ENCODE results near the gene IQSEC1. TPM values are rescaled to one million over a fixed set of nuclear protein-coding genes. Genes with fewer than 3 reads are reported as not detected.

IQSEC1 gene
- total RNA-seq, 1 experiment from 2014 or later: 13.0 TPM

DNA sequence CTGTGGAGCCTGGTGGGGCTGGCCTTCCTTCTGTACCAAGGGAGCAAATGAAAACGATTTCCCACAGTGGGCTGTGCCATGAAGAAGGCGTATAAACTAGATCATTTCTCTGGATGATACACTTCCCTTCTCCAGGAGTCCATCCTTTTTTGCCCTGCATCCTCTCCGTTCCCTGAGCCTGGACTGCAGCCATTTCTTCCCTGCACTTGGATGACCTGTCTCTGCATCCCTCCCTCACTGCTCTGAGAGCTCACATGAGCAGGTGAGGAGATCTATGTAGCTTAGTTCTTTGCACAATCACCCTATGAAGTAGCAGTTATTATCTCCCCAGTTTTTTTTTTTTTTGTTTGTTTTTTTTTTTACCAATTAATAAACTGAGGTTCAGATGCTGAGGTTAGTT is 46.7 kb downstream of the IQSEC1 start:
- Histone ChIP-seq H3K9me3 (ENCODE audit: low read depth, low read length, poor library complexity, severe bottlenecking) (no peaks in the 10 kb centered on the region), H3K36me3 (ENCODE audit: insufficient read depth, low read length, poor library complexity, severe bottlenecking) (no peaks in the 10 kb centered on the region), H3K27ac (ENCODE audit: low read depth, low read length, poor library complexity, severe bottlenecking) (no peak overlapping the region), H3K27me3 (replicated peaks; ENCODE audit: insufficient read depth, low read depth, low read length, poor library complexity) (no peaks in the 10 kb centered on the region), H3K4me3 (ENCODE audit: low read depth, low read length, poor library complexity, severe bottlenecking) (no peak overlapping the region), H3K4me1 (ENCODE audit: insufficient read depth, low read length, poor library complexity, severe bottlenecking) (no peaks in the 10 kb centered on the region)
- ChIA-PET POLR2A (ENCODE audit: low non-redundant PET) (no interaction called here), CTCF (interaction anchor here (0.6 kb wide), 1 partner anchor 624 kb away, joined by 5 read pairs; no protein-coding TSS in a partner anchor)
- intact Hi-C loops (cut with micrococcal nuclease; ENCODE audit: unreplicated experiment): no loop called here
- DNase-seq (ENCODE audit: low spot score): no peak
- no TSS peak for BruUV-seq (replicated peaks)
- TF ChIP-seq, protein P1, sequence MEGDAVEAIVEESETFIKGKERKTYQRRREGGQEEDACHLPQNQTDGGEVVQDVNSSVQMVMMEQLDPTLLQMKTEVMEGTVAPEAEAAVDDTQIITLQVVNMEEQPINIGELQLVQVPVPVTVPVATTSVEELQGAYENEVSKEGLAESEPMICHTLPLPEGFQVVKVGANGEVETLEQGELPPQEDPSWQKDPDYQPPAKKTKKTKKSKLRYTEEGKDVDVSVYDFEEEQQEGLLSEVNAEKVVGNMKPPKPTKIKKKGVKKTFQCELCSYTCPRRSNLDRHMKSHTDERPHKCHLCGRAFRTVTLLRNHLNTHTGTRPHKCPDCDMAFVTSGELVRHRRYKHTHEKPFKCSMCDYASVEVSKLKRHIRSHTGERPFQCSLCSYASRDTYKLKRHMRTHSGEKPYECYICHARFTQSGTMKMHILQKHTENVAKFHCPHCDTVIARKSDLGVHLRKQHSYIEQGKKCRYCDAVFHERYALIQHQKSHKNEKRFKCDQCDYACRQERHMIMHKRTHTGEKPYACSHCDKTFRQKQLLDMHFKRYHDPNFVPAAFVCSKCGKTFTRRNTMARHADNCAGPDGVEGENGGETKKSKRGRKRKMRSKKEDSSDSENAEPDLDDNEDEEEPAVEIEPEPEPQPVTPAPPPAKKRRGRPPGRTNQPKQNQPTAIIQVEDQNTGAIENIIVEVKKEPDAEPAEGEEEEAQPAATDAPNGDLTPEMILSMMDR (conservative IDR thresholded peaks at IDR 0.05; ENCODE audit: low read depth, low read length): no peak
- TF ChIP-seq EZH2 (IDR thresholded peaks at IDR 0.05; ENCODE audit: borderline replicate concordance, low read depth, low read length, poor library complexity, severe bottlenecking): no peak

DNA sequence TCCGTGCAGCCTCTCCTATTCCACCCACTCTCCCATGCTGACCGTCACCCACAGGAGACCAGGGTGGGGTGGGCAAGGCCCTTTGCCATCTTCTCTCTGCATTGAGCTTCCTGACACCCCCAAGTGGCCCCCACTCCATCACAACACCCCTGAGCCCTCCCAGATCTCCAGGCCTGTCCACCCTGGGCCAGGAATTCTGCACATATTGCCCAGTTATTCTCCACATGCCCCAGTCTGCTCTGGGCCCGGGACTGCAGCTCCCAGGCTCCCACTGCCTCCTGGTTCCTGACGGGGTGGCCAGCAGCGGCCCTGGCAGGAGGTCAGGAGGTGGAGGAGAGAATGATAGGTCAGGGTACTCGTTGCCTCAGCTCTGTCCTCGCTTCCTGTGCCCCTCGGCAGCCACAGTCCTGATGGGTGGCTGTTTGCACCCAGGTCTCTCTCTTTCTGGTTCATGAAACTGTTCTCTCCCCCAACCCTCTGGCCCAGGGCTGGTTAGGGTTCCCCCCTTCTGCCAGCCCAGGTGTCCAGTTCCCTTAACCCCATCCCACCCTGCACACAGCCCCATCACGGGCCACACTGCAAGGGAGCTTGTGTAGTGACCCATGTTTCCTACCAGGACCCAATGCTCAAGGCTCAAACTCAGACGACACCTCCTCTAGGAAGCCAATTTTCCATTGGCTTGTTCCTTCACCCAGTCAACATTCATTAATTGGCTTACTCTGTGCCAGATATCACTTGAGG is 47.3 kb downstream of the IQSEC1 start:
- TF ChIP-seq, protein P1 (conservative IDR thresholded peaks at IDR 0.05; ENCODE audit: low read depth, low read length): no peak
- TF ChIP-seq EZH2 (IDR thresholded peaks at IDR 0.05; ENCODE audit: borderline replicate concordance, low read depth, low read length, poor library complexity, severe bottlenecking): no peak
- no peaks in the 10 kb centered on the region for H3K36me3 ChIP-seq (ENCODE audit: insufficient read depth, low read length, poor library complexity, severe bottlenecking)
- H3K4me1 ChIP-seq (ENCODE audit: insufficient read depth, low read length, poor library complexity, severe bottlenecking): no peaks in the 10 kb centered on the region
- ChIA-PET POLR2A (ENCODE audit: low non-redundant PET) (no interaction called here), CTCF (no interaction called here)
- BruUV-seq (replicated peaks): no TSS peak
- DNase-seq (ENCODE audit: low spot score): no peak
- H3K4me3 ChIP-seq (ENCODE audit: low read depth, low read length, poor library complexity, severe bottlenecking): no peak overlapping the region
- no peaks in the 10 kb centered on the region for H3K27me3 ChIP-seq (replicated peaks; ENCODE audit: insufficient read depth, low read depth, low read length, poor library complexity)
- H3K27ac ChIP-seq (ENCODE audit: low read depth, low read length, poor library complexity, severe bottlenecking): no peak overlapping the region
- intact Hi-C loops (cut with micrococcal nuclease; ENCODE audit: unreplicated experiment): no loop called here
- H3K9me3 ChIP-seq (ENCODE audit: low read depth, low read length, poor library complexity, severe bottlenecking): no peaks in the 10 kb centered on the region

DNA sequence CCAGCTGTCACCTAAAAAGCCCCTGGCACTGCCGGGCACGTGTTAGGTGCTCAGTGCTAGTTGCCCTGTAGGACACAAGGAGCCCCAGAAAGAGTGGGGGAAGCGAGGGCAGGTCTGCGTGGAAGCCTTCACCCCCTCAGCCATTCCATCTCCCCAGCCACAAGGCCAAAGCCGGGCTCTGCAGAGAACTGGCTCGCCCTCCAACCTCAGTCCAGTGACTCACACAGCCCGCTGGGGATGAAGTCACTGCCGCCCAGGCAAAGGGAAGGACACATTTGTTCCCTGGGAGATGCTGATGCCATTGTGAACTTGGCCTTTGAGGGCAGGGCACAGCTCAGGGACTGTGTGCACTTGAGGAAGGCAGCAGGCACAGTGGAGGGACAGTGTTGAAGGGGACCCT is 48.1 kb downstream of the IQSEC1 start:
- intact Hi-C loops (cut with micrococcal nuclease; ENCODE audit: unreplicated experiment): no loop called here
- CTCF ChIA-PET: no interaction called here

More for the DNA sequence above, 48.1 kb downstream of the IQSEC1 start:
- Histone ChIP-seq H3K27ac (ENCODE audit: low read depth, low read length, poor library complexity, severe bottlenecking) (no peak overlapping the region), H3K36me3 (ENCODE audit: insufficient read depth, low read length, poor library complexity, severe bottlenecking) (no peaks in the 10 kb centered on the region), H3K9me3 (ENCODE audit: low read depth, low read length, poor library complexity, severe bottlenecking) (no peaks in the 10 kb centered on the region), H3K4me1 (ENCODE audit: insufficient read depth, low read length, poor library complexity, severe bottlenecking) (no peaks in the 10 kb centered on the region), H3K27me3 (replicated peaks; ENCODE audit: insufficient read depth, low read depth, low read length, poor library complexity) (no peaks in the 10 kb centered on the region), H3K4me3 (ENCODE audit: low read depth, low read length, poor library complexity, severe bottlenecking) (no peak overlapping the region)
- DNase-seq (ENCODE audit: low spot score): no peak
- TF ChIP-seq, protein P1 (conservative IDR thresholded peaks at IDR 0.05; ENCODE audit: low read depth, low read length): no peak
- no peak for TF ChIP-seq EZH2 (IDR thresholded peaks at IDR 0.05; ENCODE audit: borderline replicate concordance, low read depth, low read length, poor library complexity, severe bottlenecking)
- BruUV-seq (replicated peaks): no TSS peak
- POLR2A ChIA-PET (ENCODE audit: low non-redundant PET): no interaction called here

Measured in A673 (cell line).